Hematopoietic multipotent progenitor cell treated with erythropoietin and hydrocortisone succinate and interleukin-3 and kit ligand, for 6 days (in vitro differentiated cells): Measurements from ENCODE around the gene AKAP12.

Experiments used
- DNase-seq: peaks from one replicate; pipeline ENCODE4 v3.0.0-alpha.2; 2015

AKAP12 gene, protein sequence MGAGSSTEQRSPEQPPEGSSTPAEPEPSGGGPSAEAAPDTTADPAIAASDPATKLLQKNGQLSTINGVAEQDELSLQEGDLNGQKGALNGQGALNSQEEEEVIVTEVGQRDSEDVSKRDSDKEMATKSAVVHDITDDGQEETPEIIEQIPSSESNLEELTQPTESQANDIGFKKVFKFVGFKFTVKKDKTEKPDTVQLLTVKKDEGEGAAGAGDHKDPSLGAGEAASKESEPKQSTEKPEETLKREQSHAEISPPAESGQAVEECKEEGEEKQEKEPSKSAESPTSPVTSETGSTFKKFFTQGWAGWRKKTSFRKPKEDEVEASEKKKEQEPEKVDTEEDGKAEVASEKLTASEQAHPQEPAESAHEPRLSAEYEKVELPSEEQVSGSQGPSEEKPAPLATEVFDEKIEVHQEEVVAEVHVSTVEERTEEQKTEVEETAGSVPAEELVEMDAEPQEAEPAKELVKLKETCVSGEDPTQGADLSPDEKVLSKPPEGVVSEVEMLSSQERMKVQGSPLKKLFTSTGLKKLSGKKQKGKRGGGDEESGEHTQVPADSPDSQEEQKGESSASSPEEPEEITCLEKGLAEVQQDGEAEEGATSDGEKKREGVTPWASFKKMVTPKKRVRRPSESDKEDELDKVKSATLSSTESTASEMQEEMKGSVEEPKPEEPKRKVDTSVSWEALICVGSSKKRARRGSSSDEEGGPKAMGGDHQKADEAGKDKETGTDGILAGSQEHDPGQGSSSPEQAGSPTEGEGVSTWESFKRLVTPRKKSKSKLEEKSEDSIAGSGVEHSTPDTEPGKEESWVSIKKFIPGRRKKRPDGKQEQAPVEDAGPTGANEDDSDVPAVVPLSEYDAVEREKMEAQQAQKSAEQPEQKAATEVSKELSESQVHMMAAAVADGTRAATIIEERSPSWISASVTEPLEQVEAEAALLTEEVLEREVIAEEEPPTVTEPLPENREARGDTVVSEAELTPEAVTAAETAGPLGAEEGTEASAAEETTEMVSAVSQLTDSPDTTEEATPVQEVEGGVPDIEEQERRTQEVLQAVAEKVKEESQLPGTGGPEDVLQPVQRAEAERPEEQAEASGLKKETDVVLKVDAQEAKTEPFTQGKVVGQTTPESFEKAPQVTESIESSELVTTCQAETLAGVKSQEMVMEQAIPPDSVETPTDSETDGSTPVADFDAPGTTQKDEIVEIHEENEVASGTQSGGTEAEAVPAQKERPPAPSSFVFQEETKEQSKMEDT (N-terminal part only)

DNA sequence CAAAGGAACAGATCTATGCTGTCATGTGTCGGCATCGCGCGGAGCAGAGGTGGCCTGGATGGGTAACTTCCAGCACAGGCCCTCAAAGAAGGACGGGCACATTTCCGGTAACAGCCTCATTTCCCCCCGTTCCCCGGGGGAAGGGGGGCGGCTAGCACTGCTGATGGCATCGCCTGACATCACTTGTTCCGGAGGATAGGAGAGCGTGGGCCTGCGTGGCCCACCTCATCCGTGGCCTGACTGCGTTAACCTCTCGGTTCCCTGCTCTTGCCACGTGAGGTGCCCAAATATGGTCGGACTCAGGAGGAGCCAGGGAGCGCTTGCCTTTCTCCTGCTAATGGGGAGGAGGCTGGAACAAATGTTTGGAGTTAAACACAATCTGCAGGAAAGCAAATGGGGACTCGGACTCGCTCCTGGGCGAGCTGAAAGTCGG is at the start of gene AKAP12:
Gene AKAP12 (plus strand): TSS at position 365 of the 433 bp plus-strand sequence. CDS start 596 bp downstream, outside the sequence.
- DNase-seq, result no peak

DNA sequence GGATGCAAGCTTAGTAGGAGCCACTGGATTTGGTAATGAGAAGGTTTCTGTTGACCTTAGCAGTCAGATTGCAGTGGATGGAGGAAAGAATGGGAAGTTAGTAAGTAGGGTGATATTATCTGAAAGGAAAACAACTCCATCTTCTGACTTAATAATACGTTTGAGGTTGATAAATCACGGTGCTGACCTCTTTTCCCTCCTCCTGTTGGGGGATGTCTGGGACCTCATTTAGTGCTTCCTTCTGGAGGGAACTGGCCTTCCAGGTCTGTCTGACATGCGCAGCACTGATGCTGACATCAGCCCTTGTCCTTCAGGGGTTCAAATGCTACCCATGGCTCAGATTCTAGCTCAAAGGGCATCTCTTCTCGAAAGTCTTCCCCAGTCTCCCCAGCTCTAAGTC is 48.2 kb upstream of the AKAP12 start:
- no peak for DNase-seq

DNA sequence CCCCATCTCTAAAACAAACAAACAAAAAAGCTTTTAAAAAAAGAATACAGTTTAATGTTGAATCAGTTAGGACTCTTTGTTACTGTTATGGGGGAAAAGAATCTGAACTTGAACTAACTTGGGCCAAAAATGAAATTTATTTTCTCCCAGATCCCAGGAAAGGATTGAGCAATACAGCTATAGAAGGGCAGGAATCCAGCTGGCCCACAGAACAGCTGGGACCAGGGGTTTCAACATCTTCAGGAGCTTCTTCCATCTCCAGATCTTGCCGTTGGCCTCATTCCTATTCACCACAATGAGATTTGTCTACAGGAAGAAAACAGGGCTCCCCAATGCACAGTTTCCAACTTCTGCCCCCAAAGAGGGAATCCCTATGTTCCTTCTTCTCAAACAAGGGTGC is 43.2 kb upstream of the AKAP12 start:
- DNase-seq, result no peak

DNA sequence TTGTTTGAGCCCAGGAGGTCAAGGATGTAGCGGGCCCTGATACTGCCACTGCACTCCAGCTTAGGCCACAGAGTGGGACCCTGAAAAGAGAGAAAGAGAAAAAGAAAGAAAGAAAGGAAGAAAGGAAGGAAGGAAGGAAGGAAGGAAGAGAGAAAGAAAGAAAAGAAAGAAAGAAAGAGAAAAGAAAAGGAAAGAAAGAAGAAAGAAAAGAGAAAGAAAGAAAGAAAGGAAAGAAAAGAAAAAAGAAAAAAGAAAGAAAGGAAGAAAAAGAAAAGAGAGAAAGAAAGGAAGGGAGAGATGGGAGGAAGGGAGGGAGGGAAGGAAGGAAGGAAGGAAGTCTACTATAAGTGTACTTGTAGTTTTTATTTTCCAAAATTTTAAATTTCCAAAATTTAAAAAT is 42.2 kb upstream of the AKAP12 start:
- DNase-seq, result no peak

DNA sequence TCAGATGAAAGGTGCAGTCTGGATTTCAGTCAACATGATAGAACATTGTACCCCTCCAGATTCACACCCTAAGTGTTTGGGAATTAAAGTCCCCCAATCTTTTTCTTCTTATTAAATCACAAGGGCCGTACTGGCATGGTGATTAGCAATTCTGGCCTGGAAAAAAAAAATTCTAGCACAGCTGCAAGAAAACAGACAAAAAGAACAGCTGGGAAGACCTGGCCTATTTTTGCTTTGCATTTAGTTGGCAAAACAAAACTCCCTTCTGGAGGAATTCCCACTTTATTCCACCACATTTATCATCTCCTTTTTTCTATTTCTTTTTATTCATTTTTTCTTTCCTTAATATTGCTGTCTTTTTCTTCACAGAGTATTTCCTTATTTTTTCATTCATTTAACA is 39.8 kb upstream of the AKAP12 start:
- no peak for DNase-seq

DNA sequence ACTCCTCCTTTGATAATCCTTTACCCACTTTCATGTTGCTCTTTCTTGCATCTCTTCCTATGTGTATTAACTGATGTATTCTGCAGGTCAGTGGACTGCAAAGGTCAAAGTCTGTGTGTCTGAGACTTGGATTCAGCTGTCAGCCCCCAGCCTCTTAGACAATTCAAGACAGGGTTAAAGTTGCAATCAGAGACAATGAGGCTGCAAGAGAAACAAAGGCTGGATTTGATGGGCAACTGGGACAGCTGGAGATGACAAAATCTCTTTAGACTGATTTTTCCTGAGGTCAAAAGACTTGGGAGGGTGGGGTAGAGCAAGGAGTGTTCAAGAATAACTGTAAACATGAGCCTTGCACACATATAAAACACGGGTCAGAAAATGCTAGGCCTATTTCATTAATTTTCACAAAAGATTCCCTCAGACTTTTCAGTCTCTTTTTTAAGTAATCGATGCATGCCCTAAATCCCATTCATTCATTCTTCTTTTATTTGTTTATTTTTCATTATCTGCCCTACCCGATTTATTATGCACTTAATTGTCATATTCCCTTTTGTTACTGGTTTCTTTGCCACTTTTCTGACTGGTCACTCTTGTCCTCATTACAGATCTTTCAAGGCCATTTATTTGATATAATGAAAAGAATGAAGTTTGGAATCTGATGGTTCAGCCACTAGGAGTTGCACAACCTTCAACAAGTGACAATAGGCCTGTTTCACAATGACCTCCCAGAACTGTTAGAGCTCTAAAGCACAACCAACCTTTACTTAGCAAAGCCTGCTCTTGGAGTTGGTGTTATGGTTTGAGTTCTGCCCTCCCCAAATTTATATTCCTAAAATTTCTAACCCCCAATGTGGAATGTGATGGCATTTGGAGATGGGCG is 33.8 kb upstream of the AKAP12 start:
- DNase-seq, result peak; percentile 41

DNA sequence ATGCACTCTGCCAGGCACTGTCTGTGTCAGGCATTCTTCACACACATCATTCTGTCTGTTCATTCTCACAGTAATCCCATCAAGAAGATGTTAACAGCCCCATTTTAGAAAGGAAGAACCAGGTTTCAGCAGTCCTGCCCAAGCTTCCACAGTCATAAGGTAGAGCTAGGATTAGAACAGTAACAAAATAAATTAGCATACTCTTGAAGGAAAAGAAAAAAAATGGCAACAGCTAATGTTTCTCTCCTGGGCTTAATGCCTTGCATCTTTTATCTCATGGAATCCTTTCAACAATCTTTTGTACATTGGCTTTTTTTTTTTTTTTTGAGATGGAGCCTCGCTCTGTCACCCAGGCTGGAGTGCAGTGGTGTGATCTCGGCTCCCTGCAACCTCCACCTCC is 32.1 kb upstream of the AKAP12 start:
- DNase-seq, result no peak

DNA sequence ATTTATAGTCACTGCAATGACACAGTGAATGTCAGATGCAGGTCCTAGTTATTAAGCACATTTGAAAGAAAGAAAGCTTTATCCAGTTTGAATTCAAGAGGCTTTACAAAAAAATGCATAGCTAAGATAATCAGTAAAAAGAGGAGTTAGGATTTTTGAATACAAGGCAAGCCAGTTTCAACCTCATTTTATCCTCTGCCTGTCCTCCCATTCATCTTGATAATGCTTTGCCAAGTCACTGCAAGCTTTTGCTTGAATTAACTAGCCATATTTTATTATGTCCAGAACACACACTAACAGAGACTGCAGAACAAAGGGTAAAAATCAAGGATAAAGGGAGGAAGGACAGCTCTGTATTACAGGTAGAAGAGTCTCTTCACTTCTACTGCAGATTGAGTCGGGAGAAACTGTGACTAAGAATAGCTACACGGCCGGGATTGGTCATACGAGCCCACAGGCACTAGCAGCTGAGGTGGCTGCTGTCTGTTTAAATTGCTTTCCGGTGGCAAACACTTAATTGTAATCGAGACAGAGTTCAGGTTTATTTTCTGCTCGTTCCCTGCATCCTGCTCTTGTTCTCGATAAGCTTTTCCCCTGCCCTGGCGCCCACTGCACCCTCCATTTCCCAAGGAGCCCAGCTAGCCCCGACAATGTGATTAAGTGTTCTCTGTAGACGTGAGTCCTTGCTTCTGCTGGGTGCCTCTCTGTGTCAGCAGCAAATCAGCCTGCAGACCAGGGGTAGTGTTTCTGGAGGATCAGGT is 30.5 kb upstream of the AKAP12 start:
- peak; percentile 18 for DNase-seq

DNA sequence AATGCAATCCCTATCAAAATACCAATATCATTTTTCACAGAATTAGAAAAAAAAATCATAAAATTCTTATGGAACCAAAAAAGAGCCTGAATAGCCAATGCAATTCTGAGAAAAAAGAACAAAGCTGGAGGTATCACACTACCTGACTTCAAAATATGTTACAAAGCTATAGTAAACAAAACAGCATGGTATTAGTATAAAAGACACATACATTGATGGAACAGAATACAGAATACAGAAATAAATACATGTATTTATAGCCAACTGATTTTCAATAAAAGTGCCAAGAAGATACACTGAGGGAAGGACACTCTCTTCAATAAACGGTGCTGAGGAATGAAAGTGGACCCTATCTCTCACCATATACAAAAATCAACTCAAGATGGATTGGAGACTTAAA is 28.7 kb upstream of the AKAP12 start:
- no peak for DNase-seq

DNA sequence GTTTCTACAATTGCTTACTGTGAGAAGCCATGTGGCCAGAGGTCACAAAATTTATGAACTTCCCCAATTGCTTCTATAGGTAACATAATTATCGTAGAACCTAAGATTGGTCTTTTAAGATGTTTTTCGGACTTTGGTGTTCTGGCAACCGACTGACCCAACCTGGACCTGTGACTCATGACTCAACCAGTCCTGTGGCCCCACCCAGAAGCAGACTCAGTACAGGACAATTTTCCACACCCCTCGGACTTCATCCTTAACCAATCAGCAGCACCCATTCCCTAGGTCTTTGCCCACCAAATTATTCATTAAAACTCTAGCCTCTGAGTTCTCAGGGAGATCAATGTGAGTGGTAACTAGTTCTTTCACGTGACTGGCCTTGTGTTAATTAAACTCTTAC is 26.4 kb upstream of the AKAP12 start:
- no peak for DNase-seq

DNA sequence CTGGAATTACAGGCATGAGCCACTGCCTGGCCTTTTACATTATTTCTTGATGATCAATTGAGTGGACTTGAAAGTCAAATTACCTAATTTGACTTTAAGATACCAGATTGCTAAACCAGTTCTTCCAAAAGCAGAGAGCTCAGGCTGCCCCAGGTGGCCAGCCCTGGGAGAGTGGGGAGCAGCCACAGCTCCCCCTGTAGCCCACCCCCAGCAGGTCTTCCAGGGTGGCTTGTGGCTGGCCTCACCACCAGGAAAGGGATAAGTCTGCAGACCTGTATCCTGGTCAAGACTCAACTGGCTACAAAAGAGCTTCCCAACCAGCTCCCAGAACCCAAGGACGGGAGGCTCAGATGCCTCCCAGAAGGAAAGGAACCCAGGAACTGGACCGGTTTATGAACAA is 23.8 kb upstream of the AKAP12 start:
- no peak for DNase-seq

DNA sequence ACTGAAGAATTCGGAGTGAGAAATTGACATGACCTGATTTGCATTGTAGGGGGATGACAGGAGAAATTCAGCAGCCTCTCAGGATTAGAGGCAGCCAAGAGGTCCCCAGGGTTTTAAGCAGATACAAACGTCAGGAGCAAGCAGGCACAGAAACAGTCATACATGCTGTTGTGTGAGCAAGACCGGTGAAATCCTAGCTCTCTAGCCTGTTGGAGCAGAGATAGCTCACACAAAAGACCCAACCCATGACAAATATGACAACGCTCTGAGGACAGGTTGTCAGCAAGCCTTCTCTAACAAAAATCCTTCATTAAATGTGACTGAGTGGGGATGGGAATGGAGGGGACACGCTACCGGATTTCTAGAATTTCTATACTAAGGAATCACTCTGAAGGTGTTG is 23.0 kb upstream of the AKAP12 start:
- DNase-seq, result no peak

DNA sequence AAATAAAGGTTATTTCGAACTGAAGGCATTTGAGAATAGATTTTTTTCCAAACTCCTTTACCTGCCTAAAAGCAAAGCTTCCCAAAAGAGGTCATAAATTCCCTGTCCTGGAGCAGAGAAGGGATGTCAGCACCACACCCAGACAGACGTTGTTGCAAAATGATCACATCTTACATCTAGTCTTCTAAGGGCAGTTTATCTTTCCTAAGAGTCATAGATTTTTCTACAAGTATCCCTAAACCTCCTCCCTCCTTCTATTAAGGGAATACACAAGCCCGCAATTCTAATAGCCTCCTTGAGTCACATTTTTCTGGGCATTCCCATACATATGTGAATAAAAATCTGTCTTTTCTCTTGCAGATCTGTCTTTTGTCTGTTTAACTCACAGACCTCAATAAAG is 20.6 kb upstream of the AKAP12 start:
- no peak for DNase-seq

DNA sequence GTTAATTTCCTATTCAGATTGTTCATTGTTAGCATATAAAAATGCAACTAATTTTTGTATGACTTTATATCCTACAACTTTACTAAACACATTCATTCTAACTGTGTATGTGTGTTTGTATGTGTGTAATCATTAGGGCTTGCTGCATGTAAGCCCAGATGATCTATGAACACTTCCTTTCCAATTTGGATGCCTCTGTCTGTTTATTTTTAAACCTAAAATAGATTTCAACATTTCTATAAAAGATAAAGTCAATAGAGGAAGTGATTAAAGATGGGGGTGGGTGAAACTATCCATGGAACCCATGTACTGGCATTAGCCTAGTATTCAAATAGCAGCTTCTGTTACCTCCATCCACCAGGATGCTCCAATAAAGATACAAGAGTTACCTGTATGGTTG is 15.7 kb upstream of the AKAP12 start:
- no peak for DNase-seq

DNA sequence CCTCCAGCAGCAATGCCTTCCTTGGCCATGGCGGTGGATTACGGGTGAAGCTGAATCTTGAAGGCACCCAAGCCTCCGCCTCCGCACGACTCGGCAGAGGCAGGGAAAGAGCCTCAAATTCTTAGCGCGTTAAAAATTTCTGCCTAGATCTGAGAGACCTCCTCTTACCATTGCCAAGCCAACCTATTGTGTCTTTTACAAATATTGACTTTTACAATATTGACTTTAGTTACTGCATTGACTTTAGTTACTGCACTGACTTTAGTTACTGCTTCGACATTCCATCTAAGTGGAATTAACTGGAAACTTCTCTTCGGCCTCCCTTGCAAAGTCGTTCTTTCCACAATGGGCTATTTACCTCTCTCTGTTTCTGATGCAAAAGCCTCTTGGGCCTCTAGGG is 13.8 kb upstream of the AKAP12 start:
- DNase-seq, result no peak

DNA sequence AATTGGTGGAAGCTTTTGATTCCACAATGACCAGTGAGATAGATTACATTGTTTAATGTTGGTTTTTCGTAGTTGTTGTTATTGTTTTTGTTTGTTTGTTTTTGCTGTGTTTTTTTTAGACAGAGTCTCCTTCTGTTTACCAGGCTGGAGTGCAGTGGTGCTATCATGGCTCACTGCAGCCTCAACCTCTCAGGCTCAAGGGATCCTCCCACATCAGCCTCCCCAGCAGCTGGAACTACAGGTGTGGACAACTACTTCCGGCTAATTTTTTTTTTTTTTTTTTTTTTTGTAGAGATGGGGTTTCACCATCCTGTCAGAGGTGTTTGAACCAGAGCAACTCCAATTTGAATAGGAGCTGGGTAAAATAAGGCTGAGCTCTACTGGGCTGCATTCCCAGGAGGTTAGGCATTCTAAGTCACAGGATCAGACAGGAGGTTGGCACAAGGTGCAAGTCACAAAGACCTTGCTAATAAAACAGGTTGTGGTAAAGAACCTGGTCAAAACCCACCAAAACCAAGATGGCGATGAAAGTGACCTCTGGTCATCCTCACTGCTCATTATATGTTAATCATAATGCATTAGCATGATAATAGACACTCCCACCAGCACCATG is 10.9 kb upstream of the AKAP12 start:
- DNase-seq, result no peak

DNA sequence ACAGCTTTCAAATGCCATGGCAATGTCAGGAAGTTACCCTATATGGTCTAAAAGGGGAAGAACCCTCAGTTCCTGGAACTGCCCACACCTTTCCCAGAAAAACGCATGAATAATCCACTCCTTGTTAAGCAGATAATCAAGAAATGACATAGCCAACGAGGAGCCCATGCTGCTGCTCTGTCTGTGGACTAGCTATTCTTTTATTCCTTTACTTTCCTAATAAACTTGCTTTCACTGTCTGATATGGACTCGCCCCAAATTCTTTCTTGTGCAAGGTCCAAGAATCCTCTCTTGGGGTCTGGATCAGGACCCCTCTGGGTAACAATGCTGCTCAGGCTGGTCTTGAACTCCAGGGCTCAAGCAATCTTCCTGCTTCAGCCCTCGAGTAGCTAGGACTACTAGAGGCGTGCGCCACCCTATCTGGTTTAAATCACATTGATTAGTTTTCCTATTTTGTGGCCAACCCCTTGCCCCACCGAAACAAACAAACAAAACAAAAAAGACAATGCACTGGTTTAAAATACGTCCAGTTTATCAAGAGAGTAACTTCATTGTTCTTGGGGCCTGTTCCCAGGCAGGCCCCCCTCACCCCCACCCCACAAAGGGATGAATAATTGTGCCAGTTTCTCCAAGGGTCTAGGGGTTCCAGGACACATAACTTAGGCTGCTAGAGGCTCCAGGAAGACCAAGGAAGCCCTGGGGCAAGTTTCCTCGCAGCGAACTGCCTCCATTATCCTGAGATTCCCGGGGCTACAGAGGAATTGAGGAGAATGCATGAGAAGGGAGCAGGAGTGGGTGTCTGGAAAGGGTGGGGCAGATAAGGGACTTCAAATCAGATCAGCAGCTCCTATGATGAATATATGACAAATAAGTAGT is 10.1 kb upstream of the AKAP12 start:
- DNase-seq, result peak; percentile 88

DNA sequence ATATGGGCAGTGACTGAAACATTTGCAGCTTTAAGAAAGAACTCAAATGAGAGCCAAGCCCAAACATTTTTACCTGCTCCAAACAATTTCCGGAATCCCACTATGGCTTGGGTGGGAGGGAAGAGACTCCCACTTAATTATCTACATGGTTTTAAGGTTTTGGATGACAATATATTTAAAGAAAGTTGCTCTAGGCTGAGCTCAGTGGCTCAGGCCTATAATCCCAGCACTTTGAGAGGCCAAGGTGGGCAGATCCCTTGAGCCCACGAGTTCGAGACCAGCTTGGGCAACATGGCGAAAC is 9.5 kb upstream of the AKAP12 start:
- no peak for DNase-seq

DNA sequence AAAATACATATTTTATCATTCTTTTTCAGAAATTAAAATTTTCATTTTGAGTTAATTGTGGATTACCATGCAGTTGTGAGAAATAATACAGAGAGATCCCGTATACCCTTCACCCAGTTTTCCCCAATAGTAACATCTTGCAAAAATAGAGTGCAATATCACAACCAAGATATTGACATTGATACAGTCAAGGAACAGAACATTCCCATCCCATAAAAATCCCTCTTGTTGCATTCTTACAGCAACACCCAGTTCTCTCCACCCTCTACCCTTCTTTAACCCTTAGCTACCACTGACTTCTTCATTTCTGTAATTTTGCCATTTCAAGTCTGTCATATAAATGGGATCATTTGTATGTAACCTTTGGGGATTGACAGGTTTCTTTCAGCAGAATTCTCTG is 6.9 kb upstream of the AKAP12 start:
- DNase-seq, result no peak

DNA sequence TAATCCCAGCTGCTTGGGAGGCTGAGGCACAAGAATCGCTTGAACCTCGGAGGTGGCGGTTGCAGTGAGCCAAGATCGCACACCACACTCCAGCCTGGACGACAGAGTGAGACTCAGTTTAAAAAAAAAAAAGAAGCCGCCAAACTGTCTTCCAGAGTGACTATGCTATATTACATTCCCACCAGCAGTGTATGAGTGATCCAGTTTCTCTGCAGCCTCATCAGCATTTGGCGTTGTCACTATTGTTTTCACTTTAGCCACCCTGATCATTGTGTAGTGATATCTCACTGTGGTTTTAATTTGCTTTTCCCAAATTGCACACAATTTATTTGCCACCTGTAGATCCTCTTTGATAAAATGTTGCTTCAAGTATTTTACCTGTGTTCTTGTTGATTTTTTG is 6.0 kb upstream of the AKAP12 start:
- no peak for DNase-seq
